Fibroblast of skin of left biceps (primary cell): ENCODE results near the gene MYEF2.

Experiments
- DNase-seq, 2 experiments: peaks; one replicate each; pipeline ENCODE4 v3.0.0-alpha.2; 2013; ENCODE audit warnings: low read depth in 2 of 2

MYEF2 gene

DNA sequence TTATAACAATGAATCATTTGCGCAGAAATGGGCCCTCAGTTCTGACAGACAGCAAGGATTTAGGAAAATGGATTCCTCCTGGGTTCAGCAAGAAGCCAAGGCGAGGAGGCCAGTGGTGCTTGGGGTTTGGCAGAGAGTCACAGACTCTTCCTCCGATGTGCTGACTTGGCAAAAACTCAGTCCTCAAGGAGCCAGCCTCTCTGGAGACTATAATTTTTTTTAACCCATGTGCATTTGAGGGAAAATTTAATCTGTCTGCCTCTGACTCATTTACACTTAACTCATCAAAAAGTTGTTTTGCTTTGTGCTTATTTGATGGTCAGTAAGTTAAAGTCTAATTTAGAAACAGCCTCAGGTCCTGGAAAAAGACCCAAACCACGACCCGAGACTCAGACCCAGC is 91.5 kb downstream of the MYEF2 start:
- DNase-seq = peak; percentile 35 to 37

DNA sequence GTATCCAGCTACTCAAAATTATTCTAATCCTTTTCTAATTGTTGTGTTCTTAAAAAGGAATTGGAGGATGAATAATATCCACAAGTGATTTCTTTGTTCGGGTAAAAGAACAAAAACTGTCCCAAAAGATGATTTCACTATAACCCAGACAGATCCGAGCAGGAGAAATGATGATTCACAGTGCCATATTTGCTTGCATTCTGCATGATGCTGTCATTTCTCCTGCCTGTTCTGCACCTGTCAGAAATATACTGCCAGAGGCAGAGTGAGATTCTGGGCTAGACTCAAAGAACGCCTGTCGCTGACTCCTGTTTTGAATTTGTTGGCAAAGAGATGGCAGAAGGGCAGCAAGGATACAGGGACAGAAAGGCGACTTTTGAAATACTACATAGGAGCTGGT is 92.0 kb downstream of the MYEF2 start:
- DNase-seq = no peak

DNA sequence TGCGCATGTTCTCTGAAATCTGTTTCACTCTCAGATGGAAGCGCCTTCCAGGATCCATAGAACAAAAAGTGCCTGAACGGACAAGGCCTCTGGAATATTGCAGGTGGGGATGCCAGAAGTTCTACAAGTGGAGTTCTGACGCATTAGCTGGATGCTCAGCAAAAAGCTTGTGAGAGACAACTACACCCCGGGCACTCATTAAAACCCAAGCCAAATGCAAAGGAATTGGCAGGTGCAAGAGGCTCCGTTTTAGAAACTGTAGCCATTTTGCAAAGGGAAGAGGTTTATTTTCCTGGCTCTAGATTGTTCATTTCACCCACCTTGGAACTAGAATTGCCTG is 92.5 kb downstream of the MYEF2 start:
- no peak for DNase-seq

DNA sequence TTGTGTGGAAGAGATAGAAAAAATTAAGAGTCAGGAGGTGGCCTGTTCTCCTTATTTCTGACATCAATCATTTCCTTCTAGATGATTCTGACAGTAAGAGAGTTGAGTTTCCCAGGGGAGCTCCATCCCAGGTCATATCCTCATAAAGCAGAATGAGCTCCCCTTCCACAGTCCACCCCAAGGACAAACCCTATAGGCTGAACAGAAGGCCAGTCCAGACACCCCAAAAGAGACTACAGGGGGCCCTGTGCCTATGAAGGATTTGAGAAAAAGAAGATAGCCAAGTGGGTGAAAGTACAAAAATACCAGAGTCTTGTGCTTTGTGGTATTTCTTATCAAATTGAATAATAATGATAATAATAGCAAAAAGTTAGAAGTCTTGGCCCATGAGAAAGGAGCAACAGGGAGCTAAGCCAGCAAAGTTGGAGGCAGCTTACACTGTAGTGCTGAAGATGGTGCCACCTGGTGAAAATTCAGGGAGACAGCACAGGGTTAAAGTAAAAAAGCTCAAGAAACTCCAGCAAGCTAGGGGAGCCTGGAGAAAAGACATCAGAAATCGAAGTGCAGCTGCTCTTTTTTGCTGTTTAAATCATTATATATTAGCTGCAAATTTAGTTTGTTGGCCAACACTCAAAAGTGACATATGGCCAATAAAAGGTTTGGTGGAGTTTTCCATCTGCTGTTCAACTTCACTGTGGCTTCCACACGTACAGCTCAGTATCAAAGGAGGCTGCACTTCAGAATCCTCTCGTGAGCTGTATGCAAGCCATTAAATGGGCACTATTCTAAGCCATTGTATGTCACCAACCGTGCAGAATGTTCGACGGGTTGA is 93.1 kb downstream of the MYEF2 start:
- no peak for DNase-seq
